GM12865 (cell line): ENCODE measurements around the gene MDM2.

Source experiments
- DNase-seq: peaks from one replicate; pipeline ENCODE4 v3.0.0; 2010; ENCODE audit warnings: low read depth
- H3K4me3 ChIP-seq: 2 replicates; pipeline ENCODE4 v1.5.1; 2011; ENCODE audit warnings: mild to moderate bottlenecking, low read depth, low read length, control low read depth
- CTCF ChIP-seq: IDR thresholded peaks from 2 replicates; pipeline ENCODE4 v1.5.1; 2011; ENCODE audit warnings: low read length, control low read depth, low read depth, inconsistent platforms; ENCODE audit not compliant: insufficient read depth; ENCODE audit errors: missing control alignments

MDM2 gene

GRCh38 chr12:68824131-68824530 is 16.2 kb downstream of the MDM2 start:
- TF ChIP-seq CTCF = no peak
- no peak overlapping the region for H3K4me3 ChIP-seq
- no peak for DNase-seq

- no peak for TF ChIP-seq CTCF
- DNase-seq = no peak
- no peak overlapping the region for H3K4me3 ChIP-seq
Observed at GRCh38 chr12:68824597-68825250, 16.7 kb downstream of the MDM2 start.

- DNase-seq = no peak
- H3K4me3 ChIP-seq = no peak overlapping the region
- no peak for TF ChIP-seq CTCF
Observed at GRCh38 chr12:68825569-68826217, 17.7 kb downstream of the MDM2 start.

- no peak for TF ChIP-seq CTCF
- no peak for DNase-seq
- no peak overlapping the region for H3K4me3 ChIP-seq
Observed at GRCh38 chr12:68827895-68828671, 20.1 kb downstream of the MDM2 start.

GRCh38 chr12:68828672-68829068 is 20.7 kb downstream of the MDM2 start:
- DNase-seq = no peak
- no peak for TF ChIP-seq CTCF
- no peak overlapping the region for H3K4me3 ChIP-seq

GRCh38 chr12:68831272-68831671 is 23.3 kb downstream of the MDM2 start:
- DNase-seq = no peak
- no peak overlapping the region for H3K4me3 ChIP-seq
- TF ChIP-seq CTCF = no peak
